HEK293 (cell line): Measurements from ENCODE around the gene PSMD8.

Source experiments
- CTCF ChIA-PET: fragments of 350-600 bp; formaldehyde crosslinking; extraction: SDS; loops from one replicate; lab custom pipeline; 2021; ENCODE audit warnings: antibody characterized with exemption; lab: Yijun Ruan, JAX
- POLR2A ChIA-PET: fragments of 300-600 bp; formaldehyde crosslinking; extraction: SDS; loops from one replicate; lab custom pipeline; 2020; ENCODE audit warnings: antibody characterized with exemption, inconsistent platforms; lab: Yijun Ruan, JAX
- H3K27ac ChIP-seq: fragments of 200-500 bp; sonication (Bioruptor generic); 2 replicates; pipeline ENCODE4 v1.5.1; 2014; ENCODE audit warnings: low read depth, low read length, control low read depth, inconsistent platforms; ENCODE audit errors: extremely low read depth
- H3K36me3 ChIP-seq, 2 experiments: fragments of 200-500 bp in 1 of 2; sonication (Bioruptor generic) in 1 of 2; 1 replicate in 1 of 2; 2 replicates in 1 of 2; pipeline ENCODE4 v1.5.1; 2014 to 2017; ENCODE audit warnings: inconsistent platforms in 2 of 2, low read length in 2 of 2; ENCODE audit not compliant: control insufficient read depth in 2 of 2, insufficient read depth in 1 of 2
- H3K4me1 ChIP-seq: fragments of 200-500 bp; sonication (Bioruptor generic); 2 replicates; pipeline ENCODE4 v1.5.1; 2014; ENCODE audit warnings: mild to moderate bottlenecking, low read length, inconsistent platforms; ENCODE audit not compliant: control insufficient read depth, insufficient read depth
- H3K4me3 ChIP-seq: 2 replicates; pipeline ENCODE4 v1.5.1; 2011; ENCODE audit warnings: low read depth, mild to moderate bottlenecking, control low read depth, low read length, moderate library complexity
- H3K9me3 ChIP-seq: fragments of 200-500 bp; sonication (Bioruptor generic); 2 replicates; pipeline ENCODE4 v1.5.1; 2014; ENCODE audit warnings: low read depth, low read length, inconsistent platforms; ENCODE audit not compliant: control insufficient read depth, insufficient read depth
- BCL11A ChIP-seq: fragments of 450-650 bp; formaldehyde crosslinking; IDR thresholded peaks from 2 replicates; pipeline ENCODE4 v1.5.1; 2016; ENCODE audit warnings: low read depth, missing biosample characterization, missing genetic modification characterization
- GLIS1 ChIP-seq: fragments of 450-650 bp; formaldehyde crosslinking; IDR thresholded peaks from 2 replicates; pipeline ENCODE4 v1.5.1; 2016; ENCODE audit warnings: missing biosample characterization, missing genetic modification characterization
- IKZF3 ChIP-seq: fragments of 450-650 bp; IDR thresholded peaks from 2 replicates; pipeline ENCODE4 v1.5.0; 2018; ENCODE audit warnings: missing biosample characterization, mild to moderate bottlenecking, missing genetic modification characterization, moderate library complexity
- KLF16 ChIP-seq: fragments of 450-650 bp; formaldehyde crosslinking; IDR thresholded peaks from 2 replicates; pipeline ENCODE4 v1.5.1; 2017; ENCODE audit warnings: missing biosample characterization, missing genetic modification characterization
- KLF8 ChIP-seq: fragments of 450-650 bp; formaldehyde crosslinking; IDR thresholded peaks from 2 replicates; pipeline ENCODE4 v1.5.1; 2016; ENCODE audit warnings: missing biosample characterization, missing genetic modification characterization
- SCRT2 ChIP-seq: fragments of 450-650 bp; formaldehyde crosslinking; IDR thresholded peaks from 2 replicates; pipeline ENCODE4 v1.5.1; 2016; ENCODE audit warnings: missing biosample characterization, missing genetic modification characterization
- SP2 ChIP-seq: fragments of 450-650 bp; formaldehyde crosslinking; IDR thresholded peaks from 2 replicates; pipeline ENCODE4 v1.5.1; 2016; ENCODE audit warnings: missing biosample characterization, missing genetic modification characterization
- SP7 ChIP-seq: fragments of 450-650 bp; formaldehyde crosslinking; IDR thresholded peaks from 2 replicates; pipeline ENCODE4 v1.5.1; 2016; ENCODE audit warnings: missing biosample characterization, missing genetic modification characterization
- YY2 ChIP-seq: fragments of 450-650 bp; formaldehyde crosslinking; IDR thresholded peaks from 2 replicates; pipeline ENCODE4 v1.5.1; 2016; ENCODE audit warnings: missing biosample characterization, missing genetic modification characterization
- ZBTB17 ChIP-seq: fragments of 450-650 bp; formaldehyde crosslinking; IDR thresholded peaks from 2 replicates; pipeline ENCODE4 v1.5.1; 2016; ENCODE audit warnings: missing biosample characterization, missing genetic modification characterization
- ZBTB20 ChIP-seq: fragments of 450-650 bp; formaldehyde crosslinking; IDR thresholded peaks from 2 replicates; pipeline ENCODE4 v1.5.1; 2016; ENCODE audit warnings: missing biosample characterization, missing genetic modification characterization
- ZBTB21 ChIP-seq: fragments of 450-650 bp; formaldehyde crosslinking; IDR thresholded peaks from 2 replicates; pipeline ENCODE4 v1.5.1; 2017; ENCODE audit warnings: missing biosample characterization, missing genetic modification characterization
- ZBTB8A ChIP-seq: fragments of 450-650 bp; formaldehyde crosslinking; IDR thresholded peaks from 2 replicates; pipeline ENCODE4 v1.5.1; 2016; ENCODE audit warnings: missing biosample characterization, missing genetic modification characterization
- ZFHX2 ChIP-seq: fragments of 450-650 bp; formaldehyde crosslinking; conservative IDR thresholded peaks from 2 replicates; pipeline ENCODE4 v1.5.1; 2016; ENCODE audit warnings: missing biosample characterization, missing genetic modification characterization
- ZFP69B ChIP-seq: fragments of 450-650 bp; formaldehyde crosslinking; IDR thresholded peaks from 2 replicates; pipeline ENCODE4 v1.5.1; 2016; ENCODE audit warnings: missing biosample characterization, missing genetic modification characterization
- ZNF214 ChIP-seq: fragments of 450-650 bp; formaldehyde crosslinking; IDR thresholded peaks from 2 replicates; pipeline ENCODE4 v1.5.1; 2017; ENCODE audit warnings: missing biosample characterization, mild to moderate bottlenecking, missing genetic modification characterization, borderline replicate concordance
- ZNF366 ChIP-seq: fragments of 450-650 bp; formaldehyde crosslinking; conservative IDR thresholded peaks from 2 replicates; pipeline ENCODE4 v1.5.1; 2016; ENCODE audit warnings: missing biosample characterization, missing genetic modification characterization
- ZNF621 ChIP-seq: fragments of 450-650 bp; formaldehyde crosslinking; IDR thresholded peaks from 2 replicates; pipeline ENCODE4 v1.5.1; 2017; ENCODE audit warnings: missing biosample characterization, missing genetic modification characterization
- ZNF654 ChIP-seq: fragments of 450-650 bp; formaldehyde crosslinking; IDR thresholded peaks from 2 replicates; pipeline ENCODE4 v1.5.1; 2016; ENCODE audit warnings: low read depth, missing biosample characterization, missing genetic modification characterization
- ZNF664 ChIP-seq: fragments of 450-650 bp; formaldehyde crosslinking; IDR thresholded peaks from 2 replicates; pipeline ENCODE4 v1.5.1; 2016; ENCODE audit warnings: missing biosample characterization, missing genetic modification characterization
- ZNF768 ChIP-seq: fragments of 450-650 bp; formaldehyde crosslinking; IDR thresholded peaks from 2 replicates; pipeline ENCODE4 v1.5.1; 2018; ENCODE audit warnings: missing biosample characterization, mild to moderate bottlenecking, missing genetic modification characterization
- ZNF777 ChIP-seq: fragments of 450-650 bp; formaldehyde crosslinking; IDR thresholded peaks from 2 replicates; pipeline ENCODE4 v1.5.1; 2017; ENCODE audit warnings: missing biosample characterization, missing genetic modification characterization, borderline replicate concordance
- ZNF785 ChIP-seq: fragments of 450-650 bp; formaldehyde crosslinking; IDR thresholded peaks from 2 replicates; pipeline ENCODE4 v1.5.1; 2016; ENCODE audit warnings: missing biosample characterization, missing genetic modification characterization
- ZNF791 ChIP-seq: fragments of 450-650 bp; formaldehyde crosslinking; IDR thresholded peaks from 2 replicates; pipeline ENCODE4 v1.5.1; 2016; ENCODE audit warnings: missing biosample characterization, missing genetic modification characterization
- TF ChIP-seq, protein P1 (sequence below): fragments of 450-650 bp; formaldehyde crosslinking; IDR thresholded peaks from 2 replicates; pipeline ENCODE4 v1.5.1; 2016; ENCODE audit warnings: missing biosample characterization, missing genetic modification characterization
- TF ChIP-seq, protein P2 (sequence below): fragments of 450-650 bp; formaldehyde crosslinking; IDR thresholded peaks from 2 replicates; pipeline ENCODE4 v1.5.1; 2016; ENCODE audit warnings: missing biosample characterization, missing genetic modification characterization
- TF ChIP-seq, protein P3 (sequence below): fragments of 450-650 bp; formaldehyde crosslinking; IDR thresholded peaks from 2 replicates; pipeline ENCODE4 v1.5.1; 2016; ENCODE audit warnings: missing biosample characterization, missing genetic modification characterization
- TF ChIP-seq, protein P4 (sequence below): fragments of 450-650 bp; formaldehyde crosslinking; IDR thresholded peaks from 2 replicates; pipeline ENCODE4 v1.5.1; 2017; ENCODE audit warnings: missing biosample characterization, missing genetic modification characterization
- TF ChIP-seq, protein P5 (sequence below): fragments of 450-650 bp; formaldehyde crosslinking; IDR thresholded peaks from 2 replicates; pipeline ENCODE4 v1.5.1; 2016; ENCODE audit warnings: missing biosample characterization, missing genetic modification characterization

Gene PSMD8

DNA sequence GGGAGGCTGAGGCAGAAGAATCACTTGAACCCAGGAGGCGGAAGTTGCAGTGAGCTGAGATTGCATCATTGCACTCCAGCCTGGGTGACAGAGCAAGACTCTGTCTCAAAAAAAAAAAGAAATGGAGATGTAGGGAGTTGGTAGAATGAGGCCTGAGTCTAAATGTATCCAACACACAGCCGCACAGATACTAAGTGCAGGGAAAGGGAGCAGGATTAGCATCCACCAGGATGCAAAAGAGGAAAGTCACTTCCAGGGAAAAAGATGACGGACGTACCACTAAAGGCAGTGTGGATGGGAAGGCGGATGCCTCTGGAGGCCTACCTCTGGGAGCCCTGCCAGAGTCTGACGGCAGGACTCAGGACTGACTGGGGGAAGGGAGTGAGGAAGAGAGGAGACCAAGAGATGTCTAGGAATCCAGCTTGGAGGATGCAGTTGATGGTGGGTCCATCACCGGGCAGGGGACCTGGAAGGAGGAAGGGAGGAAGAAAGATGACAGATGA is 35.3 kb downstream of the PSMD8 start:
- no peaks in the 10 kb centered on the region for H3K4me1 ChIP-seq
- ChIA-PET CTCF (interaction anchor here (0.6 kb wide), 2 partner anchors 62 to 160 kb away, joined by 3 read pairs; no protein-coding TSS in a partner anchor), POLR2A (no interaction called here)
- H3K36me3 ChIP-seq: peaks cover 14 to 26% of the 10 kb centered on the region in 2 experiments; a peak in 2 of 3 replicates
- no peak overlapping the region for H3K27ac ChIP-seq
- no peaks in the 10 kb centered on the region for H3K9me3 ChIP-seq
- H3K4me3 ChIP-seq: no peak overlapping the region
- TF ChIP-seq ZNF785 (0 out of 2 replicates have a peak, but pooled peaks have one; percentile 44), ZNF791 (tag by site-specific recombination) (no peak), ZBTB20 (tag by site-specific recombination) (peak; percentile 19; the same call in 1 of the 2 replicates), ZNF777 (tag by site-specific recombination) (0 out of 2 replicates have a peak, but pooled peaks have one; percentile 53), ZFHX2 (tag by site-specific recombination) (no peak), ZBTB8A (tag by site-specific recombination) (no peak), ZNF214 (tag by site-specific recombination) (no peak), ZBTB21 (tag by site-specific recombination) (0 out of 2 replicates have a peak, but pooled peaks have one; percentile 6), SP7 (tag by site-specific recombination) (0 out of 2 replicates have a peak, but pooled peaks have one; percentile 23), SCRT2 (tag by site-specific recombination) (no peak), ZNF621 (tag by site-specific recombination) (no peak), IKZF3 (0 out of 2 replicates have a peak, but pooled peaks have one; percentile 35), ZBTB17 (tag by site-specific recombination) (peak; percentile 91), KLF8 (tag by site-specific recombination) (peak; percentile 41), KLF16 (0 out of 2 replicates have a peak, but pooled peaks have one; percentile 61), ZFP69B (tag by site-specific recombination) (peak; percentile 56), BCL11A (tag by site-specific recombination) (no peak), ZNF768 (tag by site-specific recombination) (no peak), ZNF664 (tag by site-specific recombination) (no peak), SP2 (0 out of 2 replicates have a peak, but pooled peaks have one; percentile 5), GLIS1 (0 out of 2 replicates have a peak, but pooled peaks have one; percentile 14), ZNF654 (tag by site-specific recombination) (no peak), ZNF366 (tag by site-specific recombination) (peak; percentile 51), YY2 (0 out of 2 replicates have a peak, but pooled peaks have one; percentile 37)
- TF ChIP-seq, protein P1, sequence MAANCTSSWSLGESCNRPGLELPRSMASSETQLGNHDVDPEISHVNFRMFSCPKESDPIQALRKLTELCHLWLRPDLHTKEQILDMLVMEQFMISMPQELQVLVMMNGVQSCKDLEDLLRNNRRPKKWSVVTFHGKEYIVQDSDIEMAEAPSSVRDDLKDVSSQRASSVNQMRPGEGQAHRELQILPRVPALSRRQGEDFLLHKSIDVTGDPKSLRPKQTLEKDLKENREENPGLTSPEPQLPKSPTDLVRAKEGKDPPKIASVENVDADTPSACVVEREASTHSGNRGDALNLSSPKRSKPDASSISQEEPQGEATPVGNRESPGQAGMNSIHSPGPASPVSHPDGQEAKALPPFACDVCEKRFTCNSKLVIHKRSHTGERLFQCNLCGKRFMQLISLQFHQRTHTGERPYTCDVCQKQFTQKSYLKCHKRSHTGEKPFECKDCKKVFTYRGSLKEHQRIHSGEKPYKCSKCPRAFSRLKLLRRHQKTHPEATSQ (tag by site-specific recombination): no peak
- TF ChIP-seq, protein P2, sequence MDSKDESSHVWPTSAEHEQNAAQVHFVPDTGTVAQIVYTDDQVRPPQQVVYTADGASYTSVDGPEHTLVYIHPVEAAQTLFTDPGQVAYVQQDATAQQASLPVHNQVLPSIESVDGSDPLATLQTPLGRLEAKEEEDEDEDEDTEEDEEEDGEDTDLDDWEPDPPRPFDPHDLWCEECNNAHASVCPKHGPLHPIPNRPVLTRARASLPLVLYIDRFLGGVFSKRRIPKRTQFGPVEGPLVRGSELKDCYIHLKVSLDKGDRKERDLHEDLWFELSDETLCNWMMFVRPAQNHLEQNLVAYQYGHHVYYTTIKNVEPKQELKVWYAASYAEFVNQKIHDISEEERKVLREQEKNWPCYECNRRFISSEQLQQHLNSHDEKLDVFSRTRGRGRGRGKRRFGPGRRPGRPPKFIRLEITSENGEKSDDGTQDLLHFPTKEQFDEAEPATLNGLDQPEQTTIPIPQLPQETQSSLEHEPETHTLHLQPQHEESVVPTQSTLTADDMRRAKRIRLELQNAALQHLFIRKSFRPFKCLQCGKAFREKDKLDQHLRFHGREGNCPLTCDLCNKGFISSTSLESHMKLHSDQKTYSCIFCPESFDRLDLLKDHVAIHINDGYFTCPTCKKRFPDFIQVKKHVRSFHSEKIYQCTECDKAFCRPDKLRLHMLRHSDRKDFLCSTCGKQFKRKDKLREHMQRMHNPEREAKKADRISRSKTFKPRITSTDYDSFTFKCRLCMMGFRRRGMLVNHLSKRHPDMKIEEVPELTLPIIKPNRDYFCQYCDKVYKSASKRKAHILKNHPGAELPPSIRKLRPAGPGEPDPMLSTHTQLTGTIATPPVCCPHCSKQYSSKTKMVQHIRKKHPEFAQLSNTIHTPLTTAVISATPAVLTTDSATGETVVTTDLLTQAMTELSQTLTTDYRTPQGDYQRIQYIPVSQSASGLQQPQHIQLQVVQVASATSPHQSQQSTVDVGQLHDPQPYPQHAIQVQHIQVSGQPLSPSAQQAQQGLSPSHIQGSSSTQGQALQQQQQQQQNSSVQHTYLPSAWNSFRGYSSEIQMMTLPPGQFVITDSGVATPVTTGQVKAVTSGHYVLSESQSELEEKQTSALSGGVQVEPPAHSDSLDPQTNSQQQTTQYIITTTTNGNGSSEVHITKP (tag by site-specific recombination): peak; percentile 88
- TF ChIP-seq, protein P3, sequence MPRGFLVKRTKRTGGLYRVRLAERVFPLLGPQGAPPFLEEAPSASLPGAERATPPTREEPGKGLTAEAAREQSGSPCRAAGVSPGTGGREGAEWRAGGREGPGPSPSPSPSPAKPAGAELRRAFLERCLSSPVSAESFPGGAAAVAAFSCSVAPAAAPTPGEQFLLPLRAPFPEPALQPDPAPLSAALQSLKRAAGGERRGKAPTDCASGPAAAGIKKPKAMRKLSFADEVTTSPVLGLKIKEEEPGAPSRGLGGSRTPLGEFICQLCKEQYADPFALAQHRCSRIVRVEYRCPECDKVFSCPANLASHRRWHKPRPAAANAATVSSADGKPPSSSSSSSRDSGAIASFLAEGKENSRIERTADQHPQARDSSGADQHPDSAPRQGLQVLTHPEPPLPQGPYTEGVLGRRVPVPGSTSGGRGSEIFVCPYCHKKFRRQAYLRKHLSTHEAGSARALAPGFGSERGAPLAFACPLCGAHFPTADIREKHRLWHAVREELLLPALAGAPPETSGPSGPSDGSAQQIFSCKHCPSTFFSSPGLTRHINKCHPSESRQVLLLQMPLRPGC: no peak
- TF ChIP-seq, protein P4, sequence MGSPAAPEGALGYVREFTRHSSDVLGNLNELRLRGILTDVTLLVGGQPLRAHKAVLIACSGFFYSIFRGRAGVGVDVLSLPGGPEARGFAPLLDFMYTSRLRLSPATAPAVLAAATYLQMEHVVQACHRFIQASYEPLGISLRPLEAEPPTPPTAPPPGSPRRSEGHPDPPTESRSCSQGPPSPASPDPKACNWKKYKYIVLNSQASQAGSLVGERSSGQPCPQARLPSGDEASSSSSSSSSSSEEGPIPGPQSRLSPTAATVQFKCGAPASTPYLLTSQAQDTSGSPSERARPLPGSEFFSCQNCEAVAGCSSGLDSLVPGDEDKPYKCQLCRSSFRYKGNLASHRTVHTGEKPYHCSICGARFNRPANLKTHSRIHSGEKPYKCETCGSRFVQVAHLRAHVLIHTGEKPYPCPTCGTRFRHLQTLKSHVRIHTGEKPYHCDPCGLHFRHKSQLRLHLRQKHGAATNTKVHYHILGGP (tag by site-specific recombination): peak; percentile 60; the same call in 1 of the 2 replicates
- TF ChIP-seq, protein P5, sequence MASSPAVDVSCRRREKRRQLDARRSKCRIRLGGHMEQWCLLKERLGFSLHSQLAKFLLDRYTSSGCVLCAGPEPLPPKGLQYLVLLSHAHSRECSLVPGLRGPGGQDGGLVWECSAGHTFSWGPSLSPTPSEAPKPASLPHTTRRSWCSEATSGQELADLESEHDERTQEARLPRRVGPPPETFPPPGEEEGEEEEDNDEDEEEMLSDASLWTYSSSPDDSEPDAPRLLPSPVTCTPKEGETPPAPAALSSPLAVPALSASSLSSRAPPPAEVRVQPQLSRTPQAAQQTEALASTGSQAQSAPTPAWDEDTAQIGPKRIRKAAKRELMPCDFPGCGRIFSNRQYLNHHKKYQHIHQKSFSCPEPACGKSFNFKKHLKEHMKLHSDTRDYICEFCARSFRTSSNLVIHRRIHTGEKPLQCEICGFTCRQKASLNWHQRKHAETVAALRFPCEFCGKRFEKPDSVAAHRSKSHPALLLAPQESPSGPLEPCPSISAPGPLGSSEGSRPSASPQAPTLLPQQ (tag by site-specific recombination): peak; percentile 63
